ENCODE results near the gene FSTL4.
A peak's percentile ranks its signal among the peaks of the same experiment; 100 is the strongest.

The FSTL4 gene

DNA sequence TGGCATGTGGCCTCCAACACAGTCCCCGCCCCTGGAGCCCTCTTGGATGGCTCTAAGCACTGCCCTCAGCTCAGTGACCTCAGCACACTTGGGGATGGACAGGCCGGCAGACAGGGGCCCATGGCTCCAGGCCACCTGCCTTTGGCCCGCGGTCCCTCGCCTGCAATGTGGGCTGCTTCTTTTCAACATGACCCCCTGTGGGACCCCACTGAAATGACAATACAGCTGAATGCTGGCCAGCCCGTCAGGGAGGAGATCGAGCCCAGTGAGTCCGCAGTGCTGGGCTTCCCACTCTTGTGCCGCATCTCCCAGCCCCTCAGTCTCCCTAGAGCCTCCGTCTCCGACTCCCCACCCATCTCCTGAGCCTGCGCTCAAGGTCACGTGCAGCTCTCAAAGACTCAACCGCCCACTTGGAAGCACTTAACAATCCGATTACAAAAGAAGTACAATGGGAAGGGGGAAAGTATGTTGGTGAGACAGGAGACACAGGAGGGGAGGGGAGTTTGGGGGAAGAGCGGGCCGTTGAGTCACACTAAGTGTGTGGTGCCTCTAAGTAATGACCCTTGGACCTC lies 321.6 kb downstream of the FSTL4 start:
- DNase-seq (ENCODE audit: low spot score), result no peak

DNA sequence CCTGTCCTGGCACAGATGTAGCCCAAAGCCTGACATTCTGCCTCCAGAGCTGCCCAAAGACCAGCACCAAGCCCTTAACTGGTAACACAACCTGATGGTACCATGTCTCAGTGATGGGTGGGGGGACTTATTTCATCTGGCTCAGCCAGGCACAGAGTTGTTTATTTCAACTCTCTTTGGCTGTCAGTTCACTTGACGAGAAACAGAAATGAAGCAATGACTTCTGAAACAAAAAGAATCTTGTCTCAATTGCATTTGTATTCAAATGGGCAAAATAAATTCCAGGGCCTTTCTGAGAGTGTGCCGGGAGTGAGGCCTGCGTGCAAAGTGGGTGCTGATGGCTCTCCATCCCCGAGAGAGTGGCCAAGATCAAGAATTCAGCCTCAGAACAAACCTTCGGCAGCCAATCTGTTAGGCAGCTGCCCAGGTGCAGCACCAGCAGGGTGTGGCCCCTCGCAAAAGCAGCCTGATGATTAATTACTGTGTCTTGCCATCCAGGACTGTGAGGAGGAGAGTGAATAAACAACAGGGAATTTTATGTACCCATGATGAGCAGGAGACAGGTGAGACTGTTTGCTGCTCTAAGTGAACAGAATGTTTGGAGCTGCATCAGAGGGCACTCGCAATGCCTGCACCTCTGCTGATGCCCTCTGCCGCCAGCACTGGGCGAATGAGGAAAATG lies 322.5 kb downstream of the FSTL4 start:
- no peak for DNase-seq (ENCODE audit: low spot score)

DNA sequence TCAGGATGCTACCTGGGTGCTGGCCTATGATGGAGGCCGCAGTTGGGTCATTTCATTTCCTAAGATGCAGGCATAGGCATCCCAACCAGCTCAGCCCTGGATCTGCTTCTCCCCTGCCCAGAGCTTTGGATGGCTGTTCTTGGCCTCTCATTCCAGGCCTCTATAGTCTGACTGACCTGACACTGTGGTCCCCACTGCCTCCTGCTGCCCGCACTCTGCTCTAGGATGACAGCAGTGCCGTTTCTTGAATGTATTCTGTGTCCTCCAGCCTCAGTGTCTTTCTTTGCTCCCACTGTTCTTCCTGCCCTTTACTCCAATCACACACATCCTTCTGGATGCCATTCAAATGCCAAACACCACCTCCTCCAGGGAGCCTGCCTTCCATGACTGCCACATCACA lies 324.8 kb downstream of the FSTL4 start:
- DNase-seq (ENCODE audit: low spot score), result peak; percentile 6

DNA sequence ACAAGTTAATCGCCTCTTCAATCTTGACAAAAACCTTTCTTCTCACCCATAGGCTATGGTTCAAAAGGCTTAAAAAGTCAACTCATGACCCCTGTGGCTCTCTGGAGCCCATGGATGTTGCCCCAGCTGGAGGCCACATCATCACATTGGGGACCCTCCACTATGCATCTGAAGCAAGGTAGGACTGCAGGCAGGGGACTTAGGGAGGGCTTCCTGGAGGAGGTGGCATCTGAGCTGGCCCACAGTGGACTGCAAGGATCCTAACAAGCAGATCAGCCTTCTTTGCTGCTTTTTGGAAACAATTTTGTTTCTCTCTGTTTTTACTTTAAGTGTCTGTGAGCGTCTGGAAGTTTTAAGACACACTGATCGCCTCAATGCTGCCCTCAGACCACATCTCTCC lies 325.9 kb downstream of the FSTL4 start:
- no peak for DNase-seq (ENCODE audit: low spot score)

DNA sequence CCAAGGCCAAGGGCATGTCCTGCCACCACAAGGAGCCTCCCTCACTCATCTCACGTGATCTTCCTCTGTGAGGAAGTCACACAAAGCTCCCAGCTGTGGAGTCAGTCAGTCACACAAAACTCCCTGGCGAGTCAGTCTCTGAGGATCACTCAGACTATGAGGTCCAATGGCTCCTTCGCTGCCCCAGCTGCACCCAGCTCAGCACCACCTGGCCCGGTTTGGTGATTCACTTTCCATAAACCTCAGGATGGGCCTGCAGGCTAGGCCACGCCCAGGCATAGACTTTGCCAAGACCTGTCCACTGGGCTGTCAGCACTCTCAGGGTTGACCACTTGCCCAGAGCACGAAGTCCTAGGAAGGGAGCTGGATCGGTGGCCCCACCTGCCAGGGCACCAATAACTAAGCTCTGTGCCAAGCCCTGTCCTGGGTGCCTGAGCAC lies 326.7 kb downstream of the FSTL4 start:
- no peak for DNase-seq (ENCODE audit: low spot score)

DNA sequence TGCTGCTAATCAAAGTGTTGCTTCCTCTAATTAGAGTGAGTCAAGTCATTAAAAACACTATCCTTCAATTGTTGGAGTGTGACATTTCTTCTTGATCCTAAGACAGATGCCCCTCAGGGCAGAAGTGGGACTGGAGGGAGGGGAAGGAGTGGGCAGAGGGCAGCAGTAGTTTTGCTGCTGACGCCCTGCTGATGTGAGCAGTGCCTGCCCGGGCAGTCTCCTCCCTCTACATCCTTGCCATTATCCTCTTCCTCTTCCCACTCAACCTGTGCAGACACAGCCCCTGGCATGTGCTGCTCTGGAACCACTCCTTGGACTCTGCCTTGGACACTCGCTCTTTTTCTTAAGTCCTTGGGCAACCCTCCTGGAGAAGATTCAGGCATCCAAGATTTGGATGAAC lies 328.0 kb downstream of the FSTL4 start:
- no peak for DNase-seq (ENCODE audit: low spot score)

DNA sequence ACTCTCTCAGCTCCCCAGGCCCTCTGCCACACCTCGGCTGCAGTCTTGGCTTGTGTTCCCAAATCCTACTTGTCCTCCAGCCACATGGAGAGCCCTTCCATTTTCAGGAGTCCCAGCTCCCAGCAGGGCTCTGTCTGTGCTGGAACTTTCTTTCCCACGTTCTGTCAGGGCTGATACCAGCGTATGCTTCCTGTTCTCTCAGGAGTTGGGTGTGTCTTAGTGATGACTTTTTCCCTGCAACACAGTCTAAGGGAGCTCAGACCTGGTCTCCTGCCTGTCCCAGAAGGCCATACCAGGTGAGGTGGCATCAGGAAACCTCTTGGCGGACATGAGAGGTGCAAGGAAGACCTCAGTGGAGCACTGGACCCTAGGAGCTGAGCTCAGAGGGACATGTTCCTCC lies 334.0 kb downstream of the FSTL4 start:
- no peak for DNase-seq (ENCODE audit: low spot score)

DNA sequence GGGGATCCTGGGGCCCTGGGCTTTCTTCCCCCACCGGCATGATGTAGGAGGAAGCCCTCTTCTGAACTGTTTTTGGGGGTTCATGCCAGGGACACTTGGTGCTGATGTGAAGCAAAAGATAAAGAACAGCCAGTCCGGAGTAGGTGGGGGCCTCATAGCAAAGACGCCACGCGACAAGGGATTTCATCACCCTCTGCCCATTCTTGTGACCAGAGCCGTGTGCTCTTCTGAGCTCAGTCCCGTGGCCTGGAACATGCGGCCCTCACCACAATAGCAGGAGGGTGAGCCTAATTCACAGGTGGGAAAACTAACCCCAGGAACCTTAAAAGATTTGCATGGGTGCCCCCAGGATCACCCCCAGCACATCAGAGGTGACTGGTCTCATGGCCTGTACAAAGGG lies 334.6 kb downstream of the FSTL4 start:
- DNase-seq (ENCODE audit: low spot score), result no peak

DNA sequence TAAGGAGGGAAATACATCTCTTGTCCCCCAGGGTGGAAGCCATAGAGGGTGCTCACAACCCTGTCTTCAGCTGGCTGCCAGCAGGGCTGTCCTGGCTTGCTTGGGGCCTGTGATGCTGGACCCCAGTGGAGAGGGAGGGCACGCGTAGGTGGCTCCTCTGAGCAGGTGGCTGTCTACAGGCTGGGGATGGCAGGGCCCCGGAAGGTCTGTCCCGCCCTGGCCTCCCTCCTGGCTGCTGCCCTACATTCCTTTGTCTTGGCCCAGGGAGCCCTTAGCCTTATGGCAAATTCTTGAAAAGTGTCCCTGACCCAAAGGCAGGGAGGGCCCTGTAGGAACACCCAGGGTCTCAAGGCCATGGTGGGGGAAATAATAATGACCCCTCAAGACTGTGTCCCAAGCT lies 336.2 kb downstream of the FSTL4 start:
- no peak for DNase-seq (ENCODE audit: low spot score)

DNA sequence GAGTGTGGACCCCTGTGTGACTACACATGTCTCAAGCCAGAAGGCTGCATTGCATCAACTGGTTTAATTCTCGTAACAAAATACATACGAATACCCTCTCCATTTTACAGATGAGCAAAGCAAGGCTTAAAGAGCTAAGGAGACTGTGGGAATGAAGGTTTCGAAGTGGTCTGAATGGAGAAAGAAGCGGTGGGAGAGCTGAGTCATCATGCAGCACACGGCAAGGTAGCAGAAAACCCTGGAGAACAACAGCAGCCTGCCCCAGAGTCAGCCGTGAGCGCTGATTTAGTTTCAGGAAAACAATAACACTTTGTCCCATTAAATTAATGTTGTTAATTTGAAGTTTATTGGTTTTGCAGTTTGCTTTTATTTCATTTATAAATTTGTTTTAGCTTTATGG lies 336.7 kb downstream of the FSTL4 start:
- no peak for DNase-seq (ENCODE audit: low spot score)

DNA sequence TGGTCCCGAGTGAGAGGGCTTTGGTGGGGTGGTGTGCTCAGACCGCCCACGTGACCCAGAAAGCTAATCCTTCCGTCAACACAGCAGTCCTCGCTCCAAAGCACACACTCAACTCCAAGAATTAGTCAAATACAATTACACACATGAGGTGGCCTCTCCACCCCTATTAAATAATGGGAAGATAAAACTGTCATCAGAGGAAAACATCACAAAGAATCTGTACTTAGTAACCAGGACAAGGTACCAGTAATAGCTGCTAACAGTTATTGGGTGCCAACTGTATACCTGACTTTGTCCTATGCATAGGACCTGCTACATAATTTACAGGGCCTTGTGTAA lies 337.8 kb downstream of the FSTL4 start:
- no peak for DNase-seq (ENCODE audit: low spot score)

DNA sequence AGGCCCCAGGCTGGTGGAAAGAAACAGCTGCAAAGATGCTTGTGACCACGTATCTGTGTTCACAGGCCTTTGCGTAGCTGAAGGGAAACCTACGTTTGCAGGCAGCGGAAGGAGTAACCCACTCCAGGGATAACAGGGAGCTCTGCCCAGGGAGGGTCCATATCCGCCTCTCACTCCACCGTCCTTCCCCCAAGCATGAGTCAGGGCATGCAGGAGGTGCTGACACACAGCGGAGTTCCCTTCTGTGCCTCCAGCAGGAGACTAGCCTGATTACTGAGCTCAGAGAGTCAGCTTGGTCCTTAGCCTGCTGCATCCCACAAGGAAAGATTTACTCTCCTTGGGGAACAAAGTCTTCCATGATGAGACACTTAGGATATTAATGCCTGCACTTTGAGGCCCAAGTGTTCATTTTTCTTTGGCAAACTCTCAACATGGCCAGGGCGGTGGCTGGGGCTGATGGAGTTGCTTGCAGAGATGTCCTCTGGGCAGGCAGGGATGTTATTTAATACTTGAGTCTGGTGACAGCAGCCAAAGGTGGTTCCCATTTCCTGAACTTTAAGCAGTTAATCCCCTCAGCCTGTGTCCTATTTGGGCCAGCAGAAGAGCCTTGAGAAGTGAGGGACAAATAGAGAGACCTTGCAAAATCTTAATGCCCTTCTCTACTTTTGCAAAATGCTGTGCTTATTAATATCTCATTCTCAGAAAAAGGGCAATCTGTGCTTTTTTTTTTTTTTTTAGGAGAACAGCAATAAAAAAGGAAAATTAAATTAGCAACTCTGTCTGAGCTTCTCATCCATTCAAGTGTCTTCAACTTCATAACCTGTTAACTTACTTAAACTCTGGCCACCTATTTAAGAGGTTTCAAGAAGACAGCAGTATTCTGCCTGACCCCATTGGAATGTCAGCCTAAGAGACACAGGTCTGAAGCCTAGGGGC lies 338.4 kb downstream of the FSTL4 start:
- no peak for DNase-seq (ENCODE audit: low spot score)

DNA sequence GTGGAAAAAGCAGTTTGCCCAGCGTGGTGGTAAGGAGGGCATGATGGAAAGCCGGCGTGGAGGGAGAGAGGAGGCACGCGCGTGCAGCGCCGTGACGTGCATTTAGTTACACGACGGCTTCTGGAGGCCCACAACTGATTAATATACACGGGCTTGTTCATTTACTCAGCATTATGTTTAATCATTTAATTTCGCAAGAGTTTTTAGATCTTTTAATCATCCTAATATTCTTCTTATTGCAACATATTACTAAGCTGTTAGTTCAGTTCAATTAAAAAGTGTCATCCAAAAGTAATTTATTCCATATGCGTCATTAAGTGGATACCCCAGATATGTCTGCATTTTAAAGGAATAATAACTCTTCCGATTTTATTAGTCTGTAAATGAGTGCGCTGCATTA lies 340.0 kb downstream of the FSTL4 start:
- DNase-seq (ENCODE audit: low spot score), result no peak

DNA sequence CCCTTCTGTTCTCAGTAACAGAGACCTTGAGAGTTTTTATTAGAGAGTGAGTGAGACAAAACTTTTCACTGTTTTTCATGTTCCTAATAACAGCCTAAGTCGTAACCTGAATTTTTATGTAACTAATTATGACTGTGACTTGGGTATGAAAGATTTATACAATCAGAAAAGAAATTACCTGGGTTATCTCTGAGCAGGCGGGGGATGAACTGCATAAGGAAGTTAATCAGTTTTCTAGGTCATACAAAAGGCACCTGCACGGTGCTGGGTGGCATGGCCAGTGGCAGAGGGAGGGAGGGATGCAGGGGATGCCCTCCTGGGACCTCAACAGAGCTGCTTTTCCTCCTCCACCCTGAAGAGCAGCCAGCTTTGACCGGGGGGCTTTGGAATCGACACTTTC lies 340.7 kb downstream of the FSTL4 start:
- no peak for DNase-seq (ENCODE audit: low spot score)

DNA sequence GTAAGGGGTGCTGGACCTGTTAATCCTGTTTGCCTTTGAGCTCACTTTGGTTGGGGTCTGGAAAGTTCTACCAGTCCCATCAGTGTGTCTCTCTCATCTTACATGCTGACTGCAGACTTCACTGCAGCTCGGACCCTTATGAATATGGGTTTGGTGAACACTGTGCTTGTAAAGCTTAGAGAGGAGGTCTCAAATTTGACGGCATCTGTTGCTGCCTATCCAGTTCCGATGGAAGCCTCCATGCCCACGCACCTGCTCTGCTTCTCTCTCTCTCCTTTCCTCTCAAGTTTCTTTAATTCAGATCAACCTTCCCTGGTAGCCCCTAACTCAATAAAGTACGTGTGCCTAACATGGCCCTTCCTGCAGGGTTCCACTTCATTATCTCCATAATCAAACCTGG lies 342.6 kb downstream of the FSTL4 start:
- no peak for DNase-seq (ENCODE audit: low spot score)

DNA sequence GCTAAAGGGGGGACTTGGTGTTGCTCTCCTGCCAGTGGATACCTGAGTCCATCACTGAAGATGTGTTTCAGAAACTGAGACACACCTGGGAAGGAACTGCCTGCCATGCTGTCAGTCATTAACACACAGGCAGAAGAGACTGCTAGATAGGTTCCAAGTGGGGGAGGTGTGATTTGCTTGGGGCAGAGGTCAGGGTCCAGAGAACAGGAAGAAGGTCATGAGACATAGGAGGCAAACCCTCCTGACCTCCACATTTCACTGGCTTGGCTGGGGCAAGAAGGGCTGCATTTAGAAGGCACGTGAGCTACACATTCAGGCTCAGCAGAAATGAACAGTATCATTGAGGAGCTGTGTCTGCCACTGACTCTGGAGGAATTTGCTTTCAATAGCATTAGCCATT lies 344.7 kb downstream of the FSTL4 start:
- no peak for DNase-seq (ENCODE audit: low spot score)

DNA sequence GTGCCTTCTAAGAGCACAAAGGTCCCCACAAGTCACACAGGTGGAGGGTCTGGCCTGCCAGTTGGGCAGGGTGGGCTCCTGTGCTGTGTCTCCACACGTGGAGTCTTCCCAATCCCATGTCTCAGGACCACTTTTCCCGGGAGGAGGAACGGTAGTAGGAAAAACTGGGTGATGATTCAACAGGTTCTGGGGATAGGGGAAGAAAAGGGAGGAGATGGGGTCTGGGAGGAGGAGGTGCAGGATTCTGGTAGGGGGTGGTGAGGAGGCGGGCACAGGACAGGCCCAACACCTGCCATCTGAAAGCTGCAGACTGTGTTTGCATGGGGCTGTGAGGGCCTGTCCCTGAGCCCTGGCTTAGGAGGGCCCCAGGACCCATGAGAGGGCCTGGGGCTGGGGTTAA lies 345.4 kb downstream of the FSTL4 start:
- DNase-seq (ENCODE audit: low spot score), result no peak

DNA sequence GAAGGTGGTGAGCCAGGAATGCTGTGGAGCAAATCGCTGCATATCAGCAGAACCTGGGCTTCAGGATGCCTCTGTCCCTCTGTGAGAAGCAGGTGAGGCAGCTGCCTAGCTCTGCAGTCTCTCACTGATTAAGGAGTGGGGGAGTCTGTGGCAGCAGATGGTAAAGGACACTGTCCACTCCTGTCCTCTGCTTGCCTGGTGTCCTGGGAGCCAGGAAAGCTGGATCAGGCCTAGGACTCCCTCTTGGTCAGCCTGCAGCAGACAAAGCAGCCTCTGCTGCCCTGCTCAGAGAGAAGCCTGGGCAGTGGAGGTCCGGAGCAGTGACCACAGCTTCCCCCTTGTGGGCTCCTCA lies 345.8 kb downstream of the FSTL4 start:
- no peak for DNase-seq (ENCODE audit: low spot score)

DNA sequence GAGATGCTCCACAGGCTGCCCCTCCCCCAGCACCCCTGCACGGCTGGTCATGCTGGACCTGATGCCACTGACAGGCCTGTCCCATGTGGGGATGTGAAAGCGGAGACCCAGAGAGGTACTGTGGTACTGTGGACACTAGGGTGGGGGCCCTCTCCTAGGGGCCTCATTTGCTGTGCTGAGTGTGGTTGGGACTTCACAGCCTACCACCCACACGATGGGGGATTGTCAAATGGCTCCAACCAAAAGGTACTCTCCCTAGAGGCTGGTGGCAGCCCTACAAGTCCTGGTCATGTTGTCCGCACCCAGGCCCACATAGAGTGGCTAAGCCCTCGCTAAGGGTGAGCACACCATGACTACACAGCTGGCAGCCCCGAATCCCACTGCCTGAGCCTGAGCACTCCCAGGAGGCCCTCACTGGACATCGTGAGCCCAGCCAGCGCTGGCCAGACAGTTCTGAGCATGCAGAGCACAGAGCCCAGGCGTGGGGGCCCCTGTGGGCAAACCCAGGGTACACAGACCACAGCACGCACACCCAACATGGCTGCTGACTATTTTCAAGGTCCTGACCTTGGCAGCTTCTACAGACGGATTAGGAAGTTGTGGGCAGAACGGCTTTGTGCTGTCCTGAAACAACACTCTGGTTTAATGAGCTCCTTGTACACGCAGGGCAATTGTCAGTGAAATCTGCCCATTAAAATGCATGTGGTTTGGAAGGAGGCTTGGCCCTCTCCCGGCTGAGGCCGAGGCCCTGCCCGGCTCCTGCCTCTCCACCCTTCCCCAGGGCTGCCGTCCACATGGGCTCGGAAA lies 346.4 kb downstream of the FSTL4 start:
- no peak for DNase-seq (ENCODE audit: low spot score)

DNA sequence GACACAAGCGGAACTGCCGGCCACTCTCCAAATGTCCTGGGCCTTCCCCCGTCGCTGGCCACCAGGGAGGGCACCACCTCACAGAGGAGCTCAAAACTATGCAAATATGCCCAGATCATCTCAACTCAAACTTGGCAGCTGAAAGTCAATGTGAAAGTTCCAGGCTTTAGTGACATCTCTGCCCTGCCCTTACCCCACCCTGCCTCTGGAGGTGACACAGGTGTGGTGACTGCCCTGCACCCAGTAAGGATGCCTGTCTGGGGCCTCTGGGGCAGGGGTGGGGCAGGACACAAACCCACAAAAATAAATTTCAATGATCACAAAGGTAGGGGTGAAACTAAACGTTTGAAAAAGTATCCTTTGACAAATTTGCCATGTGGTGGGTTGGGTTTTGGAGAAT lies 347.1 kb downstream of the FSTL4 start:
- DNase-seq (ENCODE audit: low spot score), result no peak

DNA sequence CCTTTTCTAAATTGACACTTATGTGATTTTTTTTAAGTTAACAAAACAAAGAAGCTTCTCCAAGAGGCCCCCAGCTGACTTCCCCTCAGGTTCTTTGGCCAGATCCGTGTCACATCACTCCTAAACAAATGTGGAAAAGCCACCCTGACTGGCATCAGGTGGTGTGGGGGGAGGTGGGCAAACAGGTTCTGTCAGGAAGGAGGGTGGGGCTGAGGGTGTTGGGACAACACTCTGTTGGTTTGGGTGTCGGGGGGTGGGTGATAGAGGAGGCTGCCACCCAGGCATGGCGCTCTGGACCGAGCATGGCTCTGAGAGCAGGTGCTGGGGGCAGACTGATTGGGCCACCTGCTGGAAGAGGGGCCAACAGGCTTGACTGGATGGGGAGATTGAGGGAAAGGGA lies 349.7 kb downstream of the FSTL4 start:
- no peak for DNase-seq (ENCODE audit: low spot score)

DNA sequence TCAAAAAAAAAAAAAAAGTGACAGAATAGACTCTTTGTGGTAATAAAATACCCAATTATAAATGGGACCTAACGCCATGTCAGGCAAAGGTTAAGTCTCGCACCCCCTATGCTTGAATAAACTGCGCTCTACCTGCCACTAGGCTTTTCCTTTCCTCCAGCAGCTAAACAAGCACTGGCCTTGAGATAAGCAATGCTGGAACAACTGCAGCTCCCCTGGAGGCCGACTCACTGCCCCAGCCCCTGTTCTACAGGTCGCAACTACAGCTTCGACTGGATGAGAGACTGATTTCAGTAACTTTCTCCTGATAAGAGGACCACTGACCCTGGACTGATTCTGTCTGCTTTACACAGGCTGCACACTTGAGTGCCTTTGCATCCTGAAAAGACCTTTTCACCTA lies 350.3 kb downstream of the FSTL4 start:
- no peak for DNase-seq (ENCODE audit: low spot score)

DNA sequence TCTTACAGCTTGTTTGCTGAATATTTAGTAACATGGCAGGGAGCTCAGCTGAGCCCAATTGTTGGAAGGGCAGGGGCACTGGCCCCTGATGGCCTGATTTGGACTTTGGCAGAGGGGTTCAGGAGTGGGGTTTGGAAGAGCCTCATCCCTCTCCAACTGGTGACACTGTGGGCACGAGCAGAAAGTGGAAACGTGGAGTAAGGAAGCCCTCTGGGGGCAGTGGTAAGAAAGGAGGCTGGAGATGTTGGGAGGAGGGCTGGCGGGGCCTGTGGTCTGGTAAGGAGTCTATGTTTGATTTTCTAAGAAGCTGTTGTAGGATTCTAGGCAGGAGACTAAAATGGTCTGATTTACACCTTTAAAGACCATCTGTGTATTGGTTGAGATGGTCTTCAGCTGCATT lies 351.6 kb downstream of the FSTL4 start:
- no peak for DNase-seq (ENCODE audit: low spot score)

All from CD4-positive, alpha-beta T cell treated with Interleukin-6 at 100 ng/mL for 8 hours (primary cell).